D721Med (cell line): ENCODE data around the gene CDC42SE2.
A peak's percentile ranks its signal among the peaks of the same experiment; 100 is the strongest.

Experiments used
- DNase-seq: peaks from one replicate; pipeline ENCODE4 v3.0.0; 2011; ENCODE audit warnings: low spot score; ENCODE audit not compliant: insufficient read length
- FAIRE-seq: peaks from 2 replicates; lab custom pipeline; 2011; peaks lifted over from hg19 to GRCh38; lab: Jason Lieb, UNC
- TF ChIP-seq, protein P1 (sequence below): IDR thresholded peaks from 2 replicates; pipeline ENCODE4 v1.5.1; 2012; ENCODE audit warnings: mild to moderate bottlenecking, control low read depth; ENCODE audit not compliant: insufficient read depth; ENCODE audit errors: missing control alignments

The CDC42SE2 gene

DNA sequence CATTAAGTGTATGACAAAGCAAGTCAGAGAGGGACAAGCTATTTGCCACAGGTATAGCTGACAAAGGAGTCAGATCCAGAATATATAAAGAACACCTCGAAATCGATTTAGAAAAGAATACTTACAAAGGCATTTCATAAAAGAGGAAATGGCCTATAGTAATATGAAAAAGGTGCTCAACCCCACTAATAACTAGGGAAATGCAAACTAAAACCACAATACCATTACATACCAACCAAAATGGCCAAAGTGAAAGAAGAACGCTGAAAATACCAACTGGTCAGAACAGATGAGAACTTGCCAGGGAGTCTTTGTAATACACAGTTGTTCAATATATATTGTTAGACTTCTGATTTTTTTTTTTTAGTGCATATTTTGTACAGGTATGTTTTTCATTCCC is 152.9 kb downstream of the CDC42SE2 start:
- TF ChIP-seq, protein P1, sequence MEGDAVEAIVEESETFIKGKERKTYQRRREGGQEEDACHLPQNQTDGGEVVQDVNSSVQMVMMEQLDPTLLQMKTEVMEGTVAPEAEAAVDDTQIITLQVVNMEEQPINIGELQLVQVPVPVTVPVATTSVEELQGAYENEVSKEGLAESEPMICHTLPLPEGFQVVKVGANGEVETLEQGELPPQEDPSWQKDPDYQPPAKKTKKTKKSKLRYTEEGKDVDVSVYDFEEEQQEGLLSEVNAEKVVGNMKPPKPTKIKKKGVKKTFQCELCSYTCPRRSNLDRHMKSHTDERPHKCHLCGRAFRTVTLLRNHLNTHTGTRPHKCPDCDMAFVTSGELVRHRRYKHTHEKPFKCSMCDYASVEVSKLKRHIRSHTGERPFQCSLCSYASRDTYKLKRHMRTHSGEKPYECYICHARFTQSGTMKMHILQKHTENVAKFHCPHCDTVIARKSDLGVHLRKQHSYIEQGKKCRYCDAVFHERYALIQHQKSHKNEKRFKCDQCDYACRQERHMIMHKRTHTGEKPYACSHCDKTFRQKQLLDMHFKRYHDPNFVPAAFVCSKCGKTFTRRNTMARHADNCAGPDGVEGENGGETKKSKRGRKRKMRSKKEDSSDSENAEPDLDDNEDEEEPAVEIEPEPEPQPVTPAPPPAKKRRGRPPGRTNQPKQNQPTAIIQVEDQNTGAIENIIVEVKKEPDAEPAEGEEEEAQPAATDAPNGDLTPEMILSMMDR, result no peak
- FAIRE-seq, result peak; percentile 32
- no peak for DNase-seq

DNA sequence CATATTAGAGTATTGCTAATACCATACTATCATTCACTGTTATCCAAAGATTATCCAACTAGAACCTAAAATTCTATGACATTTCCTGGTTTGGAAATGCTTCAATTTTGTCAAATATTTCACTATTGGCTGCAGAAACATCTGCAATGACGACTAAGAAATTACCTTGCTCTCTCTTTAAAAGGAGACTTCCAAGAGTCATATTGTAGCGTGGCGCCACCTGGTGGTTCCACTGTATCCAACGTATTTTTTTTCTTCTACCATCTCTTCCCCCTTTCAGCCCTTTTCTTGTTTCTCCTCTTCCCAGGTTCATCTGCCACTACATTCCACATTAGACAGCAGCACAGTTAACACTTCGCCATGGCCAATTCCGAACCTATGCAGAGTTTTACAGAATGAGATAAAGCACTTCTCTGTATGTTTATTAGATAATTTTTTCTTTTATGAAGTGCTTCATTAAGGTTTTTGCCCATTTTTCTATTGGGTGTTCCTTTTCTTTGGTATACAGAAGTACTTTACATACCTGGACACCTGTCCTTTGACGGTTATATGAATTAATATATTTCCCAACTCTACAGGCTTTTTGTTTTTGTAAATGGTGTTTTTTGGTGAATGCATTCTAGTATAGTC is 153.5 kb downstream of the CDC42SE2 start:
- FAIRE-seq, result no peak
- no peak for DNase-seq
- TF ChIP-seq, protein P1, result peak; percentile 85

DNA sequence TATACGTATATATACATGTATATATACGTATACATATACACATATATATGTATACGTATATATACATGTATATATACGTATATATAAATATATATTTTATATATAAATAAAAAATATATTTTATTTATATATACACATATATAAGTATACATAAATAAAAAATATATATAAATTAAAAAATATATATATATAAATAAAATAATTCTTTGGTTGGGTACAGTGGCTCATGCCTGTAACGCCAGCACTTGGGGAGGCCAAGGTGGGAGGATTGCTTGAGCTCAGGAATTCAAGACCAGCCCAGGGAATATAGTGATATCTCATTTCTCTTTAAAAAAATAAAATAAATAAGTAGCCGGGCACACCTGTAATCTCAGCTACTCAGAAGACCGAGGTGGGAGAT is 155.0 kb downstream of the CDC42SE2 start:
- FAIRE-seq (no peak), DNase-seq (no peak)
- TF ChIP-seq, protein P1, result no peak

DNA sequence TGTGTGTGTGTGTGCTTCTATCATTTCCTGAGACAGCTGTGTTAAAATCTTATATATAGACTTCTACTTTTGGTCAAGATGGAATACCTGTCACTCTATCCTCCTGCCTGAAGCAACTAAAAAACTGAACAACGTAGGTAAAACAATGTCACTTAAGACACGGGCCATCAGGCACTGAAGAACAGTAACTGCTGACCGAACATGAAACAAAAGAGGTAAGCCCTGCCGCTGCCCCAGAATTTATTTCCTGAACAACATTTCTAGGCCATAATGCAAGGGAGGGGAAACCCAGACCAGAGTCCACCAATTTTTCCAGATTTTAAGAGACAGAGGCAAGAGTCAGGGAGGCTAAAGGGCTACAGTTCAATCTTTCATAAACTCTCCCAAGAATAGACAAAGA is 156.0 kb downstream of the CDC42SE2 start:
- DNase-seq (no peak), FAIRE-seq (no peak)
- TF ChIP-seq, protein P1, result no peak

DNA sequence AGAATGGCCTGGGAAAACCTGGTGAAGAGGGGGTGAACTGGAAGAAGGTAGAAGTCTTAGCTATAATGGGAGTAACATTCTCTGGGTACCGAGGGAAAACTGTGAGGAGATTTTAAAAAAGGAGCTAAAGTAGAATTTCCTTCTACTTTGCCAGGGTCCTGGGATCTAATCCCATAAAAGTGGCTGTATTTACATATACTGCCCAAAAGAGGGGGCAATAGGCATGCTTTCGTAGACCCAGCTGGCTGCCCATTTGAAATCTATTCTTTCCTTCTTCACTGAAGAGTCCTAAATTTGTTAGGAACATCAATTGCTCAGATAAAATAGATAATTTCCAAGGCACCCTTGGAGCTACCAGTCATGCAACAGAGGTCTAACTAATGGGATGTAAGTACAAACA is 159.2 kb downstream of the CDC42SE2 start:
- TF ChIP-seq, protein P1, result peak; percentile 66
- peak; percentile 16 for FAIRE-seq
- no peak for DNase-seq

DNA sequence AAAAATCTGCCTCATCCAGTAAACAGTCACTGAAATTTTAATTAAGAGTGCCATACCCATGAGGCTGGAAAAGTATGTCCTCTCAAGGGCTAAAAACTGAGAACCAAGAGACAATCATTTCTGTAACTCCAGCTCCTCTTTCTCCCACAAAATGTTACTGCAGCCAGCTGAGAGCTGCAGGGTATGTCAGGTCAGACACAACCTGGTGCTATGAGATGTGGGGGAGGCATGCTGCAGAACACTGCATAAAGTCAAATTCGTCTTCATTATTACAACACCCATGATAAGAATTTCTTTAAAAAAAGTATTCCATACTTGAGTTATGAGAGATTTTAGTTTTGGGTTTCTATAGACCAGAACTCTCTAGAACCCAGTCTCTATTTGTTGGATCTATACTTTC is 162.2 kb downstream of the CDC42SE2 start:
- FAIRE-seq (no peak), DNase-seq (no peak)
- TF ChIP-seq, protein P1, result no peak

DNA sequence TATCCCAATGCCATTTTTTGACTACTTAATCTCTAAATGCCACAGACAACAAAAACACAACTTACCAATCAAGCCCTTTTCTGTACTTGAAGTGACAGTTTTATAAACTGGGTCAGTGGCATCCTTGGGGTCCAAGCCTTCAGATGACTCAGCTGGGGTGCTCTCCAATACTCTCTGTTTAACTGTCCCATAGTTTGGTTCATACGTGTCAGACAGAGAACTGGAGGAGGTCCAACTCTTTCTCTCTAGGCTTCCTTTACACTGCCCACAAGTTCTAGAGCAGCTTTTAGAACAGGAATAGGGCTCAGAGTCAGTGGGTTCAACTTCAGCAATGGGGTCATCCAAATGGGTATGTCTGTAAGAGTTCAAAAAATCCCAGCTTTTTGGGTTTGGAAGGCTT is 166.9 kb downstream of the CDC42SE2 start:
- FAIRE-seq (no peak), DNase-seq (no peak)
- TF ChIP-seq, protein P1, result no peak
